ENCODE measurements around the gene ARMH2.
A peak's percentile ranks its signal among the peaks of the same experiment; 100 is the strongest.
"Not testable (repeated sequence)": the region's sequence is repeated elsewhere in the genome, so short reads cannot be mapped to it uniquely, and the experiment has no call there.

Gene ARMH2

DNA sequence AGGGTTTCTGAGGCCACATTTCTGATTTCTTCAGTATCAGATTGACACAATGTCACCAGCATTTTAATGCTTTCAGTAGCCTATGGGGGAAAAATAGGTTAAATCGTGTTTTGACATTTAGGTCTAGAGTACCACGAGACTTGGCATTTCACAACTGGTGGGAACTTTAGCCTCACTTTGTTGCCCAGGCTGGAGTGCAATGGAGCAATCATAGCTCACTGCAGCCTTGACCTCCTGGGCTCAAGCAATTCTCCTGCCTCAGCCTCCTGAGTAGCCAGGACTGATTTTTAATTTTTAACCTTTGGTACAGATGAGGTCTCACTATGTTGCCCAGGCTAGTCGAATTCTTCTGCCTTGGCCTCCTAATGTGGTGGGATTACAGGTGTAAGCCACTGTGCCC, 11.0 kb upstream of the ARMH2 start:
- no peak for DNase-seq

DNA sequence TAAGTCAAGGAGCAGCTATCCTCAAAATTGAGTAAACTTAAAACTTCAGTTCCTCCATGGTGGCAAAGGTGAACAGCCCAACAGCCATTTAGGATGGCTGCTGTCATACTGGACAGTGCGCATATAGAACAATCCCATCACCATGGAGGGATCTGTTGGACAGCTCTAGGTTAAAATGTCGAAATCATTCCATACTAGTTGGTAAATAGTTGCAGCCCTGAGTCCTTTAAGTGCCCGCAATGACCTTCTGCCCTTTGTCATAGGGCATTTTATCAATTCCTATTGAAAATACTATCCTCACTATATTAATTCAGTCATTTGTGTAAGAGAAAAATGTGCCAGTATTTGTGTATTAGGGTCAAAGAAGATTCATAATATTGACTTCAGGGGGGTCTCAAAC, 8.9 kb upstream of the ARMH2 start:
- no peak for DNase-seq

DNA sequence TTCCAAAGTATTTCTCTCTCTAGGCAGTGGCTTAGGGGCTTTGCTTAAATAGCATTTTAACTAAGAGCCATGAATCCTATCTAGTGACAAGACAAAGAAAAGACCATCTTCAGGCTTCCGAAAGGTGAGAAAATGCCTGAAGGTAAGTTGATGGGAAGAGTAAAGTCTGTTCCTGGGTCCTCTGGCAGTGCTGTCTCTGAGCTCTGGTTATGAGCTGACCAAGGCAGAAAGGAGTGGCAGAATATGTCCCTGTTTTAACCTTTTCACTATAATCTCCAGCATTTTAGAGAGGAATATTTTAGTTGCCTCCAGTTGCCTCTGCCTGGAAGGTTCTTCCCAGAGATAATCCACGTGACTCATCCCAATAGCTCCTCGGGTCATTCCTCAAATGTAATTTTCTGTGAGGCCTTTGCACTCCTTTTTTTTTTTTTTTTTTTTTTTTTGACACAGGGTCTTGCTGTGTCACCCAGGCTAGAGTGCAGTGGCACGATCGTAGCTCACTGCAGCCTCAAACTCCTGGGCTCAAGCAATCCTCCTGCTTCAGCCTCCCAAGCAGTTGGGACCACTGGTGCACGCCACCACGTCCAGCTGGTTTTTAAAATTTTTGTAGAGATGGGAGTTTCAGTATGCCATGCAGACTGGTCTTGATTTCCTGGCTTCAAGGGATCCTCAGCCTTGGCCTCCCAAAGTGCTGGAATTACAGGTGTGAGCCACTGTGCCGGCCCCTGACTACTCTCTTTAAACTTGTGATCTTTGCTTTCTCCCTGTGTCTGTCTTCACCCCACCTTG, 3.7 kb upstream of the ARMH2 start:
- DNase-seq: no peak

DNA sequence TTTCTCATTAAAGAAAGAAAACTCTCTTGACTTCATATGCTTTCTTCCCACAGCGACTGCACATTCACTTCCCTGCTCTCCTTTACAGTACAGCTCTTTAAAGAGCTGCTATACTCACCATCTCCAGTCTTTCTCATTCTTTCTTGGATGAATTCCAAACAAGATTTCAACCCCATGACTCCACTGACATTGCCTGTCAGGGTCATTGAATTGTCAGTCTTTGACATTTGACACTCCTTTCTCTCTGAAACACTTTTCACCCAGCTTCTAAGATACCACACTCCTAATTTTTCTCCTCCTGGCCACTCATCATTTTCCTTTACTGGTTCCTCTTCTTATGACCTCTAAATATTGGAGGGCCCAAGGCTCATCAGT, 811 bp upstream of the ARMH2 start:
- no peak for DNase-seq

DNA sequence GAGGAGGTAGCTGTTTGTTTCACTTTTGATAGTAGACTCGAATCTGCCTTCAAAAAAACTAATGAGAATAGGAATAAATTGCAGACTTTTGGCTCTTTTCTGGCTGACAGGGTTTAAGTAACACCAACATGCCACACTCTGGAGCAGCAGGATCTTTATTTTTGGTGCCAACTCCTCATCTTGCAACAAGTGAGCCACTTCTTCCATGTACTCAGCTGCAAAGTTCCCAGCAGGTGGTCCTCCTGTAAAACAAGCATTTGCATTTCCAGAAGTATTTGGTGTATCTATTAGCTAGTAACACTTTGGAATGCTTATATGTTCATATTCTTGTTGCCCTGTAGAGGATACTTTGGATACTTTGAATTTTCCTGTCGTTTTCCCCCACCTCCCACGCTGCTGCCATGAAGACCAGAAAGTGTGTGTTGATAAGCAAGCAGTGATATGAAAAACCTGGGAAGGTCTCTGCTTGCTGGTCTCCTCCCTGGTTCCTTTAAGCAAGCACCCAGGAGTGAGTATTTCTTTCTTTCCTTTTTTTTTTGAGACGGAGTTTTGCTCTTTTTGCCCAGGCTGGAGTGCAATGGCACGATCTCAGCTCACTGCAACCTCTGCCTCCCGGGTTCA, 1.0 kb downstream of the ARMH2 start:
- no peak for DNase-seq

DNA sequence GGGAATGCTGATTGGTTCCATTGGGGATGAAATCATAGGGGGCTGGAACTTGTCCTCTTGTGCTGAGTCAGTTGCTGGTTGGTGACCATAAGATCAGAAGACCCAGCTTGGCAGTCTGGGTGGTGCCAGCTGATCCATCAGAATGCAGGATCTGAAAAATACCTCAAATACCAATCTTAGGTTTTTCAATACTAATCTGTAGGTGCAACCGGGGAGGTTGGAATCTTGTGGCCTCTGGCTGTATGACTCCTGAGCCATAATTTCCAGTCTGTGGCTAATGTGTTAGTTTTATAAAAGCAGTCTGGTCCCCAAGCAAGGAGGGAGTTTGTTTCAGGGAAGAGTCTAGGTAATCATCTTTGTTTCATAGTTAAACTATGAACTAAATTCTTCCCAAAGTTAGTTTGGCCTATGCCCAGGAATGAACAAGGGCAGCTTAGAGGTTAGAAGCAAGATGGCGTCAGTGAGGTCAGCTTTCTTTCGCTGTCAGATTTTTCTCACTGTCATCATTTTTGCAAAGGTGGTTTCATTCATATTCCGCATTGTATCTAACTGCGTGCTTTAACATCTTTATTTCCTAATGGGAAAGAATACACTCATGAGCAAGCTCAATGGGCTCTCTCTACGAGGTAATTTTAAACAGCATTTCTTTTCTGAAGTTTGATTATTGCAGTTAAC, 2.0 kb downstream of the ARMH2 start:
- no peak for DNase-seq

DNA sequence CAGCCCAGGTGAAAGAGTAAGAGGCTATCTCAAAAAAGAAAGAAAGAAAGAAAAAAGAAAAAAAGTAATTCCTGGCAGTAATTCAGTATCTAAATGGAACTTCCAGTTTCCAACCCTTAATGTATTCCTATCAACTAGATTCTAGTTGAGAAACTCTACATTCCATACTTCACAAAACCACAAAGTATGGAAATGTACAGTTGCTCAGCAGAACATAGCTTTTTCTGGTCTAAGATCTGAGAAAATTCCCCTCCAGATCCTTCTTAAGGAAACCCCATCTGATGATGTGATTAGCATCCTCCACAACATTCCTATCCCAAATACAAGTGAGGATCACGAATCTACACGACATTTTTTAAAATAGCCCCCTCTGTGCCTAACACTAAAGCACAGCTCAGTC, 3.6 kb downstream of the ARMH2 start:
- DNase-seq: no peak

DNA sequence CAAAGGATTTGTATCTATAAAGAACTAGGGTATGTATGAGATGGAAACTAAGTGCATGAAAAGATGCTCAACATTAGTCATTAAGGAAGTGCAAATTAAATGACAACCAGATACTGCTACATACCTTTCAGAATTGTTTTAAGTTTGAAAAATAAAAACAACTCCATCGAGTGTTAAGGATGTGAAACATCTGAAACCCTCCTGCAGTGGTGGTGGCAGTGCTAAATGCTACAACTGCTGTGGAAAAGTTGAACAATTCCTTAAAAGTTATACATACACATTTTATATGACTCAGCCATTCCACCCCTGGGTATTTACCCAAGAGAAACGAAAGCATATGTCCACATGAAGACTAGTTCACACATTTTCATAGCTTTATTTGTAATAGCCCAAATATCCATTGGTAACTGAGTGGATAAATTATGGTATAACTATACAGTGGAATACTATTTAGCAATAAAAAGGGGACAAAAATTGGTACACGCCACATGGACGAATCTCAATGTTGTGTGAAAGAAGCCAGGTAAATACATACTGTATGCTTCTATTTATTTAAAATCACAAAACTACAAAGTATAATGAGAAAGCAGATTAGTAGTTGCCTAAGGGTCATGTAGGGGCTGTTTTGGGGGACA, 10.6 kb downstream of the ARMH2 start:
- no peak for DNase-seq

DNA sequence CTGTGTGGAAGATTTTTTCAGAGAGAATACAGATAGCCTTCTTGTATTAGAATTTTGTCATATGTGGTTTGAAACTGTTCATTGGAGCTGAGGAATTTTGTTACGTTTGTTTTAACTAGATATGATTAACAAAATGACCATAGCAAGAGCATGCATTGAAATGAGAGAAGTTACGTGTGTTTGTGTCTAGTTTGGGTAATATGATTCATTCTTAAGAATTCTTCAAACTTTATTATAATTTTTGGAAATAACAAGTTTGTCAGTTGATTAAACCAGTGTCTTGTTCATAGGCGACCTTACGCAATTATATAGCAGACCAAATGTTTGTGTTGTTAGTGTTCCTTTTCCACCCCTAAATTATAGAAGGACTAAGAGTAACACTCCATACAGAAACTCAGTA, 18.5 kb downstream of the ARMH2 start:
- DNase-seq: no peak

DNA sequence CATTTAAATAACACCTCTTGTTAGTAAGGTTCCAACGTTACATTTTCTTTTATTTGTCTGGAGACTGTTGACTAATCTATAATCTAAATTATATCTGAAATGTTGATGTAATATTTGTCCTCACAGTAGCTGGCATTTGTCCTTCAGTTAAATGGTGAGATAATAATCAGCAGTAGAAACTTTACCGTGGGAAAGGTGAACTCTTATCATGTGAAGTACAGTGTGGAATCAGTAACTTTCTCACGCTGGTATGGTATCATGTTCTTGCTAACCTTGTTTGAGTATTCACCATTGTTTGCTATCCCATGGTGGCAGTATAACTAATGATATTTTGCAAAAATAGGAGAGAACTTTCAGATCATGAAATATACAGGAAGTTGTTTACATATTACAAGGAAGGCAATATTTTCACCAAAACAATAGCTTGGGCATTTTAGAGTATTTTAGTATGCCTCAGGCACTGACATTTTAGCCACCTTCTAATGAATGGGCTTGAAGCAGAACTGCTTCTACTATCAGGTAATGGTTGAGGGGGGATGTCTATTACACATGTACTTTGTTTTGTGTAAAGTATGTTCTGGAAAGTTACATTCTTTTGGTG, 19.2 kb downstream of the ARMH2 start:
- DNase-seq: no peak

DNA sequence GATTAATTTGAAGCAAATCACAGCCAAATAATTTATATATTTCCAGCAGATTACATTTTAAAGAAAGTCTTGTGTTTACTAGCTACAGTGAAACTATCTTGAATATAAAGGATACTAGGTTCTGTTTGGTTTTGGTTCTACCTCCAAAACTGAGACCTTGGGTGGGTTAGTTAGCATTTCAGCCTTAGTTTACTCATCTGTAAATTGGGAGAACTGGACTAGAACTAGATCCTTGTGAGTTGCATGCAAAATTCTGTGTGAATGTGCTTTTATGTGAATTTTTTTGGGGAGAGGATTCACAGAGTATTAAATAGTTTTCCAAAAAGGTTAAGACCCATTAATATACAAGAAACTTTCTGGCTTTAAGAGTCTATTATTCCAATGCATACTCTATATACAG, 19.8 kb downstream of the ARMH2 start:
- DNase-seq: no peak

DNA sequence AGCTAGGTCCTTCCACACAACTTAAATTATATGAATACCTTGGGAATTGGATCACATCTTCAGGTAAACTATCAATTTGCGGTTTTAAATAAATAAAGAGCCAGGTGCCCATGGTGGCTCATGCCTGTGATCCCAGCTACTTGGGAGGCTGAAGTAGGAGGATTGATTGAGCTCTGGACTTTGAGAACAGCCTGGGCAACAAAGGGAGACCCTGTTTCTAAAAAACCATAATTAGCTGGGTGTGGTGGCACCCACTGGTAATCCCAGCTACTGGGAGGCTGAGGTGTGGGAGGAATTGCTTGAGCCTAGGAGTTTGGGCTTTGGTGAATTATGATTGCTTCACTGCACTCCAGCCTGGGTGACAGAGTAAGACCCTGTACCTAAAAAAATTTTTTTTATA, 20.6 kb downstream of the ARMH2 start:
- DNase-seq: no peak

DNA sequence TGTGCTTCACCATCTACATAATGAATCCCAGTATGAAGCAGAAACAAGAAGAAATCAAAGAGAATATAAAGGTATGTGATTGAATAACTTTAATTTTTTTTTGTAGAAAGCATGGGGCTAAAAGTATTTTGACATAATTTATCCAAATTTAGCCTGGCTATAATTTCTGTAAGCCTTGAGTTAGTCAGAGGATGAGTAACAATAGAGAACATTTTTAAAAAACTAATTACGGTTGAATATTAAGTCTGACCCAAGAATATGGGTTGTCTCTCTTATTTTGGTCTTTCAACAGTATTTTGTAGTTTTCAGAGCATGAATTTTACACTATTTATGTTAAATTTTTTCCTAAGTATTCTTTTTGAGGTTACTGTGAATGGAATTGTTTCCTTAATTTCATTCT, 21.5 kb downstream of the ARMH2 start:
- no peak for DNase-seq

DNA sequence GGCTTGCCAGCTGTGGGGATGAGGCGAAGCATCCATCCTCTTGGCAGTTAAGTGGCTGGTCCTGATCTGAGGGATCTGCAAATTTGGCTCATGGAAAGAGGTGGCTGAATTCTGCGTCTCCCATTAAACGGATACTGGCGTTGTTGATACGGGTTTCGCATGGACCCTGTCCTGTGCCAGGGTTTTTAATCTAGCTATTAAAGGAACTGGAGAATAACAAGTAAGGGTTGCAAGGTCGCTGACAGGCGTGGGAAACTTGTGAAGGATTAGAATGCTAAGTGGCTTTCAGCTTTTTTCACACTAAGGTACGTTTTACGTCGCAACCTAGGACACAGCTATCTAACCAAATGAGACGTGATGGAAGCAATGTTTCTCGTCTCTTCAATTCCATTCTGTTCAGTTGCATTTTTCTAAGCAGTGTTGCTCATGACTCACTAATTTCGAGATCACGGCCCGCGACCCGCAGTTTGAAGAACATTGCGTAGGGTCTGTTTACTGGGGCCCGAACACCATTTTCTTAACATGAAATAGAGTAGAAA, 23.1 kb downstream of the ARMH2 start:
- no peak for DNase-seq

DNA sequence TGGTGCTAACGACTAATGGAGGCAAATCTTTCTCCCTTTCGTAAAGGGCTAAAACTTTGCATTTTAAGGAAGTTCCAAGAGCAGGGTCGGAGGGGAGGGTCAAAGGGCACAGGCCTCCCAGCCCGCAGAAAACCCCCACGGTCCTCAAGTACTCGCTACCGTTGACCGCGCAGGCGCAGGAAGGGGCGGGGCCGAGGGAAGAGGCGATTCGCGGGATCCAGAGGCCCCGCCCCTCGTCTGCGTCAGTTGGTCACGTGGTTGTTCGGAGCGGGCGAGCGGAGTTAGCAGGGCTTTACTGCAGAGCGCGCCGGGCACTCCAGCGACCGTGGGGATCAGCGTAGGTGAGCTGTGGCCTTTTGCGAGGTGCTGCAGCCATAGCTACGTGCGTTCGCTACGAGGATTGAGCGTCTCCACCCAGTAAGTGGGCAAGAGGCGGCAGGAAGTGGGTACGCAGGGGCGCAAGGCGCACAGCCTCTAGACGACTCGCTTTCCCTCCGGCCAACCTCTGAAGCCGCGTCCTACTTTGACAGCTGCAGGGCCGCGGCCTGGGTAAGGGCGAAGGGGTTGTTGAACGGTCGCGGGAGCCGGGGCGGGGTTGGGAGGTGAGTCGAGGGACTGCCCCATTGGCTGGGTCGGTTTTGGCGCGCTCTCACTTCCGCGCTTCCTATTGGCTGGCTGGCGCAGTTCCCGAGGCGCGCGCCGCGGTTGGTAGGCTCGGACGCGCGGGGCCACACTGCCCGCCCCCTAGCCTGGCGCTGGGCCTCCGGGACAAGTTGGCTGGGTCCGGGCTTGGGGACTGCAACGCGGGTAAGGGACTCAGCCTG, 23.8 kb downstream of the ARMH2 start, which contains the start of gene GMNN:
Gene GMNN (plus strand): TSS at position 242 of the 824 bp plus-strand sequence. CDS start 2,310 bp downstream, outside the sequence.
- peak; percentile 97 for DNase-seq

DNA sequence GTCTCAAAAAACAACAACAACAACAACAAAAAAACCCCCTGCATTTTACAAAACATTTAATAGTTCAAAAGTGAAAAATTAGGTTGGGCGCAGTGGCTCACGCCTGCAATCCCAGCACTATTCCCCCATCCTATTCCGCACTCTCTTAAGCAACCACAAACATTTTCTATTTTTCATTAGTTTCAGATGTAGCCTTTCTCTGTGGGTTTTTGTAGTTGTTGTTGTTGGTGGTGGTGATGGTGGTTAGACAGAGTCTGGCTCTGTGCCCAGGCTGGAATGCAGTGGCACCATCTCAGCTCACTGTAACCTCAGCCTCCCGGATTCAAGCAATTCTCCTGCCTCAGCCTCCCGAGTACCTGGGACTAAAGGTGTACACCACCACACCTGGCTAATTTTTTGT, 30.4 kb downstream of the ARMH2 start:
- DNase-seq: no peak

DNA sequence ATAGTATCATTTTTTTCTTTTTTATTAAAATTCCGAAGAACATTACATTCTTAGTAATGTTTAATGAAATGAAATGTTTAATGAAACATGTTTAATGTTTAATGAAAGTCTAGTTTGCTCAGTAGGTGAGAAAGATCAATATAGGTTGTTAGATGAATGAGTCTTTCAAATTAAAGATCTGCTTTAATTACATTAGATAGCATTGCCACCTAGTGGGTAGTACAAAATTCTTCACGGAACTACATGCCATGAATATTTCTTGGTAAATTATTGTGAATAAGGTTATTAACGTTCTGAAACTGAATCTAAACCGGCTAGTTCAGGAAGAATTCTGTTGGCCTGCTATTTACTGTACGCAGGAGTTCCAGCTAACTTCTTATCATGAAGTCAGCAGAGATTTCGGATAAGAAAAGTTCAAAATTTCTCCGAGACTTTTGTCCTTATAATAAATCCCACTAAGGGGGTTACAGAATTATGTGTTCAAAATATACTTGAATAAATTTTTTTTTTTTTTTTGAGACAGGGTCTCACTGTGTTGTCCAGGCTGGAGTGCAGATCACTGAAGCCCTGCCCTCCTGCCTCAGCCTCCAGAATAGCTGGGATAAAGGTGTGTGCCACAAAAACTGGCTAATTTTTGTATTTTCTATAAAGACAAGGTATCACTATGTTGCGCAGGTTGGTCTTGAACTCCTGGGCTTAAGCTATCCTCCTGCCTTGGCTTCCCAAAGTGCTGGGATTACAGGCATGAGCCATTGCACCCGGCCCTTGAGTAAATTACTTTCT, 31.8 kb downstream of the ARMH2 start:
- peak; percentile 49 for DNase-seq

DNA sequence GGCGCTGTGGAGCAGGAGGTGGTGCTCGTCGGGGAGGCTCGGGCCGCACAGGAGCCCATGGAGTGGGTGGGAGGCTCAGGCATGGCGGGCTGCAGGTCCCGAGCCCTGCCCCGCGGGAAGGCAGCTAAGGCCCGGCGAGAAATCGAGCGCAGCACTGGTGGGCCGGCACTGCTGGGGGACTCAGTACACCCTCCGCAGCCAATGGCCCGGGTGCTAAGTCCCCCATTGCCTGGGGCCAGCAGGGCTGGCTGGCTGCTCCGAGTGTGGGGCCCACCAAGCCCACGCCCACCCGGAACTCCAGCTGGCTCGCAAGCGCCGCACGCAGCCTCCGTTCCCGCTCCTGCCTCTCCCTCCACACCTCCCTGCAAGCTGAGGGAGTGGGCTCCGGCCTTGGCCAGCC, 32.7 kb downstream of the ARMH2 start:
- not testable (repeated sequence) for DNase-seq

DNA sequence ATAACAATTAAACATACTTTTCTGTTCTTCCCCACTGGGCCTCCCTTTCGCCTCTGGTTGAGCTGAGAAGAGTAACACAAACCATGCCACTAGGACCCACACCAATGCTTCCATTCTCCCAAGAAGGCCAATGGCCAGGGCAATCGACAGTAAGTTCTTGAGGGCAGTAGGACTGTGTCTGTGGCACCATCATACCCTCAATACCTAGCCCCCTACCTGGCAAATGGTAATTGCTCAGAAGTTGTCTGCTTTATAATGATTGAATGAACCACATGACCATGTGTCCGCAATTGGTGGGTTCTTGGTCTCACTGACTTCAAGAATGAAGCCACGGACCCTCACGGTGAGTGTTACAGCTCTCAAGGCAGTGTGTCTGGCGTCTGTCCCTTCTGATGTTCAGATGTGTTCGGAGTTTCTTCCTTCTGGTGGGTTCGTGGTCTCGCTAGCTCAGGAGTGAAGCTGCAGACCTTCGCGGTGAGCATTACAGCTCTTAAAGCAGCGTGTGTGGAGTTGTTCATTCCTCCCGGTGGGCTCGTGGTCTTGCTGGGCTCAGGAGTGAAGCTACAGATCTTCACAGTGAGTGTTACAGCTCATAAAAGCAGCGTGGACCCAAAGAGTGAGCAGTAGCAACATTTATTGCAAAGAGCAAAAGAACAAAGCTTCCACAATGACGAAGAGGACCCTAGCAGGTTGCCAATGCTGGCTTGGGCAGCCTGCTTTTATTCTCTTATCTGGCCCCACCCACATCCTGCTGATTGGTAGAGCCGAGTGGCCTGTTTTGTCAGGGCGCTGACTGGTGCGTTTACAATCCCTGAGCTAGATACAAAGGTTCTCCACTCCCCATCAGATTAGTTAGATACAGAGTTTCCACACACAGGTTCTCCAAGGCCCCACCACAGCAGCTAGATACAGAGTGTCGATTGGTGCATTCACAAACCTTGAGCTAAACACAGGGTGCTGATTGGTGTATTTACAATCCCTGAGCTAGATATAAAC, 33.6 kb downstream of the ARMH2 start:
- not testable (repeated sequence) for DNase-seq

DNA sequence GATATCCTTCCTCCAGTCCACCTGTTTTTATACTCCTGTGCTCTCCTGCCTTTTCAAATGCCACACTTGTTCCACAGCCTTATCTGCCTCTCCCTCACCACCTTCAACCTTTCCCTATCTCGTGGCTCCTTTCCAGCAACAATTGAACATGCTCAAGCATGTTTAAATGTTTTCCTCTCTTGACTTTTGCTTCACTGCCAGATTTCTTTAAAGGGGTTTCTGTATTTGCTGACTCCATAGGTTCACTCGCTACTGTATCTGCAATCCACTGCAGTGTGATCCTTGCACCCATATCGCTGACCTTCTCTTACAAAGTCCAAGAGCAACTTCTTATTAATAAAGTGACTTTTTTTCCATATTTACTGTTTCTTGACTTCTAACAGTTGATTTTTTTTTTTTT, 35.1 kb downstream of the ARMH2 start:
- no peak for DNase-seq
